Cardiac muscle cell (in vitro differentiated cells and primary cell): Measurements from ENCODE around the gene GPC5. TPM values are rescaled to one million over a fixed set of nuclear protein-coding genes. Genes with fewer than 3 reads are reported as not detected.

Experiments
- DNase-seq, 2 donors: peaks; one replicate each; pipeline versions ENCODE4 v3.0.0 to v3.0.0-alpha.2; 2010 to 2017; ENCODE audit warnings: low read depth in 1 of 2, low spot score in 1 of 2
- H3K27ac ChIP-seq: fragments of 200-600 bp; sonication (generic); 2 replicates; pipeline ENCODE4 v1.5.1; 2016
- H3K27me3 ChIP-seq: fragments of 200-600 bp; sonication (generic); 2 replicates; pipeline ENCODE4 v1.6.0; 2016; ENCODE audit warnings: control low read depth
- H3K36me3 ChIP-seq: fragments of 200-600 bp; sonication (generic); 2 replicates; pipeline ENCODE4 v1.5.1; 2016; ENCODE audit warnings: control low read depth
- H3K4me1 ChIP-seq: fragments of 200-600 bp; sonication (generic); 2 replicates; pipeline ENCODE4 v1.8.1; 2017; ENCODE audit warnings: low read depth, mild to moderate bottlenecking, mixed run types
- H3K4me3 ChIP-seq: fragments of 200-600 bp; sonication (generic); 2 replicates; pipeline ENCODE4 v1.5.1; 2016; ENCODE audit warnings: mild to moderate bottlenecking
- H3K9me3 ChIP-seq: fragments of 200-600 bp; sonication (generic); 2 replicates; pipeline ENCODE4 v1.5.1; 2017; ENCODE audit warnings: low read depth, mild to moderate bottlenecking, control low read depth
- polyA plus RNA-seq: library from polyadenylated mRNA; unstranded; fragments of >200 nt; fragmentation: Nextera tagmentation; extraction: Ambion mirVana; gene quantifications from 2 replicates; pipeline ENCODE4 v1.2.1, GENCODE V29; 2016
- total RNA-seq: library from RNA; depleted of rRNA; stranded (reverse); fragments of >200 nt; gene quantifications from 2 replicates; pipeline ENCODE4 v1.2.3, GENCODE V29; 2016
- TF ChIP-seq, protein P1 (sequence below): IDR thresholded peaks from 2 replicates; pipeline ENCODE4 v1.5.1; 2012; ENCODE audit warnings: low read depth, mild to moderate bottlenecking, low read length

GPC5 gene
- total and polyA plus RNA-seq, 2 experiments from 2014 or later: 0.97 to 3.3 TPM

DNA sequence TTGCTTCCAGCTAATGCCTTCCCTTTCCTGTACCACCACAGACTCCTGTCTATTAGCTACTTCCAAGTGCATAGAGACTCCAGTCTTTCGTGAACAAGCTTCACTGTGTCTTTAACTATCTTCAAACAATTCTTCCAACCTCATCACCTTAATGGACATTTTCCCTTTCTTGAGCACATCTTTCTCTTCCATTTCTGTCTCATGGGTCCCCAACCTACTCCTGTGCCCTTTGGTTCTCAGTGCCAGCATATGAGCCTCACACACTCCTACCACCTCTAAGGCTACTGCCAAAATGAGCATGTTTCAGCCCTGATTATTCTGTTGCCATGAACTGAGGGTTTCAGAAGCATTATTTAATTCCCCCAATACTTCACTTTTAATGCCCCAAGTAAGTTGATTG lies 360.3 kb downstream of the GPC5 start:
- no peaks in the 10 kb centered on the region for H3K36me3 ChIP-seq
- TF ChIP-seq, protein P1, sequence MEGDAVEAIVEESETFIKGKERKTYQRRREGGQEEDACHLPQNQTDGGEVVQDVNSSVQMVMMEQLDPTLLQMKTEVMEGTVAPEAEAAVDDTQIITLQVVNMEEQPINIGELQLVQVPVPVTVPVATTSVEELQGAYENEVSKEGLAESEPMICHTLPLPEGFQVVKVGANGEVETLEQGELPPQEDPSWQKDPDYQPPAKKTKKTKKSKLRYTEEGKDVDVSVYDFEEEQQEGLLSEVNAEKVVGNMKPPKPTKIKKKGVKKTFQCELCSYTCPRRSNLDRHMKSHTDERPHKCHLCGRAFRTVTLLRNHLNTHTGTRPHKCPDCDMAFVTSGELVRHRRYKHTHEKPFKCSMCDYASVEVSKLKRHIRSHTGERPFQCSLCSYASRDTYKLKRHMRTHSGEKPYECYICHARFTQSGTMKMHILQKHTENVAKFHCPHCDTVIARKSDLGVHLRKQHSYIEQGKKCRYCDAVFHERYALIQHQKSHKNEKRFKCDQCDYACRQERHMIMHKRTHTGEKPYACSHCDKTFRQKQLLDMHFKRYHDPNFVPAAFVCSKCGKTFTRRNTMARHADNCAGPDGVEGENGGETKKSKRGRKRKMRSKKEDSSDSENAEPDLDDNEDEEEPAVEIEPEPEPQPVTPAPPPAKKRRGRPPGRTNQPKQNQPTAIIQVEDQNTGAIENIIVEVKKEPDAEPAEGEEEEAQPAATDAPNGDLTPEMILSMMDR: no peak
- H3K9me3 ChIP-seq: no peaks in the 10 kb centered on the region
- peaks cover 5% of the 10 kb centered on the region for H3K4me1 ChIP-seq
- no peaks in the 10 kb centered on the region for H3K27me3 ChIP-seq
- DNase-seq: no peak
- no peak overlapping the region for H3K27ac ChIP-seq
- H3K4me3 ChIP-seq: no peak overlapping the region

DNA sequence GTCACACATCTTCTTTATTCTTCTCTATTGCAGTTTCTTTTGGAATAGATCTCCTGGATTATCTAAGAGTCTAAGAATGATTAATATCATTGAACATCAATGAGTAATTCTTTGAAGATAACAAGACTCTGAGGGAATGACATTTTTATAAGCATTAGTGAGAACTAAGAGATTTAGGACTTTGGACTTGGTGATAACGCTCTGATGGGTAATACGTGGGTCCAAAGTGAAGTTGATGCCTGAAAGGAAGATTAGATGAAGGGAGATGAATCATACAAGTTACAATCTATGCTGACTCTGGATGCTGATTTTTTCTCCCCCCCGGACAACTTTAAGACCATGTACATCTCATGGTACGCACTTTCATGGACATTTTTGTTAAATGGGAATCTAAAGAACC lies 364.5 kb downstream of the GPC5 start:
- TF ChIP-seq, protein P1: no peak

DNA sequence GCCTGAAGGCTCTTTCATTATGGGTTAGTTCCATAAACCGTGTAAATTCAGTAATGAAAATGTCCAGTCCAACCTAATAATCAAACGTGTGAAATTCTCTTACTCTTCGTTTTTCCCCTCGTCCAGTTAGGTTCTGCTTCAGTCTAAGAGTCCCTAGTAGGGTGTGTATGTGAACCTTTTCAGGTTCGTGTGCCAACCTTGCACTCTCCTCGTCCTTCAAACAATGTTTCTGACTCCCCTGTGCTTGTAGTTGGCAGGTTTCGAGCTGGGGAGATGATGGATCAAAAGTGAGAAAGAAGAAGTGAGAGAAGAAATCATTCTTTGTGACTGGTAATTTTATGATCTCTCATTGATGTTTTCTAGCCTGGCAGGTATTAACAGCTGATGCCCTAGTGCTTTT lies 366.1 kb downstream of the GPC5 start:
- Histone ChIP-seq H3K36me3 (no peaks in the 10 kb centered on the region), H3K4me3 (no peak overlapping the region), H3K27me3 (no peaks in the 10 kb centered on the region), H3K27ac (no peak overlapping the region), H3K4me1 (peaks cover 15% of the 10 kb centered on the region), H3K9me3 (no peaks in the 10 kb centered on the region)
- TF ChIP-seq, protein P1: no peak
- DNase-seq: no peak

More for the DNA sequence above, 364.5 kb downstream of the GPC5 start:
- no peak for DNase-seq
- H3K36me3 ChIP-seq: no peaks in the 10 kb centered on the region
- no peak overlapping the region for H3K4me3 ChIP-seq
- peaks cover 14% of the 10 kb centered on the region for H3K4me1 ChIP-seq
- no peaks in the 10 kb centered on the region for H3K27me3 ChIP-seq
- H3K9me3 ChIP-seq: no peaks in the 10 kb centered on the region
- no peak overlapping the region for H3K27ac ChIP-seq

DNA sequence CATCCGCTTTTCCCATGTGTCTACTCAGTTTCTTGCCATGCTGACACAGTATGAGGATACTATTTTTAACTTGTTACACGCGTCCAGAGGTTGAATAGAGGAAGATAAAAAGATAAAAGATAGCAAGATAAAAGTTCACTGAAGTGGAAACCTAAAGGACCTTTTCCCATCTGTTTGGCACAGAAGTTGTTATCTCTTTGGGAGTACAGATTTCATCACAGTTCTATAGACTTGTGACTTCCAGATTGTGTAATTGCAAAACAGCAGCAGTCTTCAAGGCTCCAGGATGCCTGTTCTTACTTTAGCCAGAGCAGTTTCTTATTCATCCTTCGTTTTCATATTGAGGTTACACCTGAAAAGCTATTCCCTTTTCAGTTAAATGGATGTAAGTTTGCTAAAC lies 369.2 kb downstream of the GPC5 start:
- Histone ChIP-seq H3K36me3 (no peaks in the 10 kb centered on the region), H3K27ac (no peak overlapping the region), H3K4me1 (peaks cover 13% of the 10 kb centered on the region), H3K27me3 (no peaks in the 10 kb centered on the region), H3K9me3 (no peaks in the 10 kb centered on the region), H3K4me3 (no peak overlapping the region)
- TF ChIP-seq, protein P1: no peak
- peak; percentile 7 to 29 for DNase-seq

DNA sequence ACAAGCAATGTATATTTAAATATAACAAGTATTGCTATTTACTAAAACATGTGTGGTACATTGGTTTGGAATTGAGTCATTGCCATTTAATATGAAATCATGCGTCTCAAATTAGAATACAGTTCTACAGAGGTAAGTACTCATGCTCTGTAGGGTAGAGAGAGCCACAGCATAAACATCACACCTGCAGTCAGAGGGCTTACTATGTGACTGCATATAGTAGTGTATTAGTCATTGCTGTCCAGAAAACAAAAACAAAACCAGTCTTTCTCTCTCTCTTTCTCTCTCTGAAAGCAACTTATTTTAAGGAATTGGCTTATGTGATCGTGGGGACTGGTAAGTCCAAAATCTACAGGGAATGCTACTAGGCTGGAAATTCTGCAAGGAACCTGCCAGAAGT lies 370.3 kb downstream of the GPC5 start:
- no peak for DNase-seq
- H3K27me3 ChIP-seq: no peaks in the 10 kb centered on the region
- no peak overlapping the region for H3K4me3 ChIP-seq
- H3K27ac ChIP-seq: no peak overlapping the region
- TF ChIP-seq, protein P1: no peak
- H3K9me3 ChIP-seq: no peaks in the 10 kb centered on the region
- H3K4me1 ChIP-seq: peaks cover 13% of the 10 kb centered on the region
- no peaks in the 10 kb centered on the region for H3K36me3 ChIP-seq

DNA sequence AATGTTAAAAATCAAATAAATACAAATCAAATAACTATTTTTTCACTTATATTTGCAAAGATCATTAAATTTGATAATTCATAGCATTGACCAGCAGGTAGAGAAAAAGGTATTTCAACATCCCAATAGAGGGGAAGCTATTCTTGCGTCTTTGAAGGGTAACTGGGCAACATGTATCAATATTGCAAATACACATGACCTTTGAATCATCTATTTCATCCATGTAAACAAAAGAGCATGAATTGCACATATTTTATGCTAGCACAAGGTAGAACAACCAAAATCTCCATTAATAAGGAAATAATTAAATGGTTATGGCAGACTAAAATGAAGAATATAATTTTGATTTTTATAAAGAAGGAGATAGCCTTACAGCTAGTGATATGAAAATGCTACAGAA lies 372.8 kb downstream of the GPC5 start:
- Histone ChIP-seq H3K27me3 (no peaks in the 10 kb centered on the region), H3K9me3 (no peaks in the 10 kb centered on the region)

More for the DNA sequence above, 372.8 kb downstream of the GPC5 start:
- H3K4me1 ChIP-seq: peaks cover 13% of the 10 kb centered on the region
- no peak overlapping the region for H3K27ac ChIP-seq
- TF ChIP-seq, protein P1: no peak
- no peak overlapping the region for H3K4me3 ChIP-seq
- no peak for DNase-seq
- no peaks in the 10 kb centered on the region for H3K36me3 ChIP-seq
